Trophoblast cell (in vitro differentiated cells and primary cell): ENCODE results near the gene OLFM1.
A peak's percentile ranks its signal among the peaks of the same experiment; 100 is the strongest.

ENCODE experiments used
- DNase-seq, 2 donors: peaks; one replicate each; pipeline ENCODE4 v3.0.0-alpha.2; 2016
- H2AFZ ChIP-seq: 2 replicates; pipeline ENCODE4 v1.6.1; 2013; ENCODE audit warnings: low read length, moderate library complexity, mild to moderate bottlenecking; ENCODE audit not compliant: insufficient read depth, poor library complexity
- H2AK5ac ChIP-seq: 2 replicates; pipeline ENCODE4 v1.6.1; 2013; ENCODE audit warnings: mild to moderate bottlenecking, low read length
- H2BK120ac ChIP-seq: 2 replicates; pipeline ENCODE4 v1.6.1; 2013; ENCODE audit warnings: low read length, mild to moderate bottlenecking, moderate library complexity; ENCODE audit not compliant: insufficient read depth, poor library complexity
- H2BK12ac ChIP-seq: 2 replicates; pipeline ENCODE4 v1.6.1; 2013; ENCODE audit warnings: mild to moderate bottlenecking, low read length, moderate library complexity
- H2BK5ac ChIP-seq: 2 replicates; pipeline ENCODE4 v1.6.1; 2013; ENCODE audit warnings: low read length, low read depth, moderate library complexity, mild to moderate bottlenecking; ENCODE audit not compliant: poor library complexity
- H3K14ac ChIP-seq: 2 replicates; pipeline ENCODE4 v1.6.1; 2013; ENCODE audit warnings: mild to moderate bottlenecking, low read length
- H3K18ac ChIP-seq: 2 replicates; pipeline ENCODE4 v1.6.1; 2013; ENCODE audit warnings: mild to moderate bottlenecking, low read length
- H3K23ac ChIP-seq: 2 replicates; pipeline ENCODE4 v1.6.1; 2013; ENCODE audit warnings: low read length
- H3K27ac ChIP-seq: 2 replicates; pipeline ENCODE4 v1.5.1; 2013; ENCODE audit warnings: low read depth, mild to moderate bottlenecking, inconsistent platforms, low read length, moderate library complexity
- H3K27me3 ChIP-seq: 2 replicates; pipeline ENCODE4 v1.6.1; 2013; ENCODE audit warnings: inconsistent platforms, mild to moderate bottlenecking, low read length, moderate library complexity; ENCODE audit not compliant: insufficient read depth
- H3K36me3 ChIP-seq, 2 experiments: 1 replicate in 1 of 2; 2 replicates in 1 of 2; pipeline ENCODE4 v1.6.1; 2013; ENCODE audit warnings: low read length in 2 of 2, mild to moderate bottlenecking in 2 of 2, moderate library complexity in 1 of 2; ENCODE audit not compliant: insufficient read depth in 2 of 2, control insufficient read depth in 1 of 2
- H3K4ac ChIP-seq: 2 replicates; pipeline ENCODE4 v1.6.1; 2013; ENCODE audit warnings: low read depth, mild to moderate bottlenecking, low read length, moderate library complexity
- H3K4me1 ChIP-seq, 2 experiments: 1 replicate in 1 of 2; 2 replicates in 1 of 2; pipeline ENCODE4 v1.6.1; 2013; ENCODE audit warnings: low read length in 2 of 2, mild to moderate bottlenecking in 2 of 2, moderate library complexity in 1 of 2; ENCODE audit not compliant: insufficient read depth in 2 of 2, control insufficient read depth in 1 of 2
- H3K4me2 ChIP-seq: 2 replicates; pipeline ENCODE4 v1.6.1; 2013; ENCODE audit warnings: inconsistent platforms, mild to moderate bottlenecking, low read length, moderate library complexity
- H3K4me3 ChIP-seq: 2 replicates; pipeline ENCODE4 v1.5.1; 2013; ENCODE audit warnings: mild to moderate bottlenecking, low read depth, low read length, inconsistent platforms
- H3K79me1 ChIP-seq: one replicate; pipeline ENCODE4 v1.6.1; 2013; ENCODE audit warnings: low read length
- H3K79me2 ChIP-seq: 2 replicates; pipeline ENCODE4 v1.6.1; 2013; ENCODE audit warnings: low read length, mild to moderate bottlenecking; ENCODE audit not compliant: control insufficient read depth, insufficient read depth, poor library complexity
- H3K9ac ChIP-seq: 2 replicates; pipeline ENCODE4 v1.6.1; 2013; ENCODE audit warnings: mild to moderate bottlenecking, low read length
- H3K9me3 ChIP-seq: 2 replicates; pipeline ENCODE4 v1.6.1; 2013; ENCODE audit warnings: low read depth, mild to moderate bottlenecking, control low read depth, inconsistent platforms, low read length; ENCODE audit not compliant: insufficient read depth
- H4K12ac ChIP-seq: 2 replicates; pipeline ENCODE4 v1.6.1; 2013; ENCODE audit warnings: low read depth, mild to moderate bottlenecking, low read length, moderate library complexity
- H4K8ac ChIP-seq: 2 replicates; pipeline ENCODE4 v1.6.1; 2013; ENCODE audit warnings: low read depth, mild to moderate bottlenecking, low read length, moderate library complexity
- H4K91ac ChIP-seq: one replicate; pipeline ENCODE4 v1.6.1; 2013; ENCODE audit warnings: low read depth, mild to moderate bottlenecking, low read length, moderate library complexity
- WGBS: extraction: QIAGEN DNeasy Blood & Tissue Kit; methylation state at CpG from one replicate; pipeline ENCODE4 v1.1.7; 2013; ENCODE audit warnings: missing lambda C conversion rate; ENCODE audit not compliant: insufficient read length, insufficient coverage; ENCODE audit errors: extremely low coverage; 5-methylcytosine and 5-hydroxymethylcytosine counted together

The OLFM1 gene

DNA sequence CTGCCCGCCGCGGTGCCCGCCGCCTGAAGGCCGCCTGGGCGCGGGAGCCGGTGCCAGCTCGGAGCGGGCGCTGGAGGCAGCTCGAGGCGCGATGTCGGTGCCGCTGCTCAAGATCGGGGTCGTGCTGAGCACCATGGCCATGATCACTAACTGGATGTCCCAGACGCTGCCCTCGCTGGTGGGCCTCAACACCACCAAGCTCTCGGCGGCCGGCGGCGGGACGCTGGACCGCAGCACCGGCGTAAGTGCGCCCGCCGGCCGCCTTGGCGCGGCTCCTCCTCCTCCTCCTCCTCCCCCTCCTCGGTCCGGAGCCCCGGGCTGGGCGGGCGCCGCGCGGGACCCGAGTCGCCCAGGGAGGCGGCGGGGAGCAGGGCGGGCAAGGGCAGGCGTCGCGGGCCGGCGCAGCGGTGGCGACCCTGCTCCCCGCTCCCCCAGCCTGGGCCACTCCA, 455 bp downstream of the OLFM1 start:
- H3K4me1 ChIP-seq, result peaks cover 0 to 6% of the 10 kb centered on the region in 2 experiments
- H3K9me3 ChIP-seq, result peaks cover 3% of the 10 kb centered on the region
- no peak overlapping the region for H4K12ac ChIP-seq
- H4K91ac ChIP-seq, result no peak overlapping the region
- H3K4ac ChIP-seq, result no peak overlapping the region
- H2AK5ac ChIP-seq, result no peak overlapping the region
- H3K14ac ChIP-seq, result no peak overlapping the region
- H2BK12ac ChIP-seq, result no peak overlapping the region
- no peaks in the 10 kb centered on the region for H3K79me1 ChIP-seq
- no peaks in the 10 kb centered on the region for H3K36me3 ChIP-seq
- no peak overlapping the region for H3K4me3 ChIP-seq
- no peak overlapping the region for H2AFZ ChIP-seq
- H3K79me2 ChIP-seq, result no peaks in the 10 kb centered on the region
- no peak overlapping the region for H3K9ac ChIP-seq
- H2BK120ac ChIP-seq, result no peak overlapping the region
- H3K27ac ChIP-seq, result no peak overlapping the region
- peaks cover 33% of the 10 kb centered on the region for H3K27me3 ChIP-seq
- WGBS, result no CpG with 5 or more reads among the region's 57 CpGs
- no peak overlapping the region for H3K18ac ChIP-seq
- no peak overlapping the region for H3K23ac ChIP-seq
- no peak for DNase-seq
- peak overlapping the region; percentile 62 for H3K4me2 ChIP-seq
- H2BK5ac ChIP-seq, result no peak overlapping the region
- H4K8ac ChIP-seq, result no peak overlapping the region

DNA sequence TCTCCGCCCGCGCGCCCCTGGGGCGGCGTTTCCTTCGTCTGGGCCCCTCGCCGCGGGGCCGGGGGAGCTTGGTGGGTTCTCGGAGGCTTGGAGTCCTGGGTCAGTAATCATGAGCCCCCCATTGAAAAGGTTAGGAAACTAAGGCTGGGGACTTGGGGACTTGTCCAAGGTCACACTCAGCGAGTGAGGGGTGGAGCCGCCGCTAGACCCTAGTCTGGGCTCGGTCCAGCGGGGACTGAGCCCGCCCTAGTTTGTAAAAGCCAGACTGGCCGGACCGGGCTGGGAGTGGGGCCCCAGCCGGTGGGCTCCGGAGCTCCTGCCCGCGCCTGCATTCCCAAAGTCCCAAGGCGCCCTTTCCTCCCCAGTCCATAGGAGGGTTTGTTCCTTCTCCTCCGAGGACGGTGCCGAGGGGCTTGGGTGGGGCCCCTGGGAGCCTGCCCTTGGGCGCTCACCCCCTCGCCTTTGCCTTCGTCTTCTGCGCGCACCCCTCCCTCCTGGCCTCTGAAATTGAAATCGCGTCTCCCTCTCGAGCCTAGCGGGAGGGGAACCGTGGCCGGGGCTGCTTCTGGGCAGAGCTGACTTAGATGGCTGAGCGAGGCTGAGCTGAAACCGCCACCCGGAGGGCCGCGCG, 995 bp downstream of the OLFM1 start:
- H3K14ac ChIP-seq, result no peak overlapping the region
- no peak overlapping the region for H2BK5ac ChIP-seq
- DNase-seq, result no peak
- peaks cover 3% of the 10 kb centered on the region for H3K9me3 ChIP-seq
- peaks cover 0 to 6% of the 10 kb centered on the region in 2 experiments for H3K4me1 ChIP-seq
- peaks cover 33% of the 10 kb centered on the region for H3K27me3 ChIP-seq
- H4K12ac ChIP-seq, result no peak overlapping the region
- no peaks in the 10 kb centered on the region for H3K79me2 ChIP-seq
- no CpG with 5 or more reads among the region's 45 CpGs for WGBS
- no peaks in the 10 kb centered on the region for H3K79me1 ChIP-seq
- no peak overlapping the region for H3K18ac ChIP-seq
- H4K91ac ChIP-seq, result no peak overlapping the region
- H3K27ac ChIP-seq, result no peak overlapping the region
- H3K4me2 ChIP-seq, result peak overlapping the region; percentile 62
- H3K9ac ChIP-seq, result no peak overlapping the region
- H3K23ac ChIP-seq, result no peak overlapping the region
- H2BK12ac ChIP-seq, result no peak overlapping the region
- no peaks in the 10 kb centered on the region for H3K36me3 ChIP-seq
- H2BK120ac ChIP-seq, result no peak overlapping the region
- H2AFZ ChIP-seq, result no peak overlapping the region
- H3K4me3 ChIP-seq, result no peak overlapping the region
- no peak overlapping the region for H2AK5ac ChIP-seq
- no peak overlapping the region for H3K4ac ChIP-seq
- no peak overlapping the region for H4K8ac ChIP-seq

DNA sequence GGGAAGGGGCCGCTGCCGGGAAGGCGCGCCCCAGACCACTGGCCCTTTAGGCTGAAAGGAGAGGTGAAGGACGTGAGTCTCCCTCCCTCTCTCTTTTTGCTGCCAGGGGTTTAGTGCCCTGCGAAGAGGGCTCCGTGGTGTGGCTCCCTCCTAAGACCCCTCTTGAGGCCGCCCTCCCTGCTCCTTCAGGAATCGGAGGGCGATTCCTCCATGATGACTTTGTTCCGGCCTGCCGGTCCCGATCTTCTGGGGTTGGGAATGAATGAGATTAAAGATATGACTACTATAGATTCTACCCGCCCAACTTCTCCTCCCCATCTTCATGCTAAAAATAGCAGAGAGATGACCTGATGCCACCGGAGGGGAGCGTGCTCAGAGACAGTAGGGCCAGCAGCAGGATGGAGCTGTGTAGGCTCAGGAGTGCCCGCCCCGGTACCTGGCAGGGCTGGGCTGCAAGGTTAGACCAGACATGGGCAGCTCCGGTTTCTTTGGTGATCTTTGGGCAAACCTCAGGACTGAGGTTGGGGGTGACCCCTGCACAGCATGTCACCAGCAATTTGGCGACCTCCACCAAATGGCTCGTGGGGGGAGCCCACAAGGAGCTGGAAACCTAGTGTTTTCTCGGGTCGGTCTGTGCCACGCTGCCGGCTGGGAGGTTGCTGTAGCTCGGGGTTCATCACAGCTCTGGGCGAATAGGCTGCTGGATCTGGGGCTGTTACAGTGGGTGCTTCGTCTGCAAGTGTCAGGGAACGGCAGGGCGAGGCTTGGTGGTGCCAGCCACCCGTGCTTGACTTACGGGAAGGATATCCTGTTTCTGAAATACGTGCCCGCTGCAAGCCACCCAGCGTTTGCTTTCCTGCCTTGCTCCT, 1.7 kb downstream of the OLFM1 start:
- Histone ChIP-seq H3K14ac (no peak overlapping the region), H2AK5ac (no peak overlapping the region), H2AFZ (no peak overlapping the region), H4K8ac (no peak overlapping the region), H4K12ac (no peak overlapping the region), H3K36me3 (no peaks in the 10 kb centered on the region), H4K91ac (no peak overlapping the region), H3K4me2 (no peak overlapping the region), H3K9ac (no peak overlapping the region), H3K79me2 (no peaks in the 10 kb centered on the region), H2BK12ac (no peak overlapping the region), H3K4ac (no peak overlapping the region), H3K79me1 (no peaks in the 10 kb centered on the region), H3K27me3 (peaks cover 33% of the 10 kb centered on the region), H2BK5ac (no peak overlapping the region), H3K18ac (no peak overlapping the region), H3K9me3 (peaks cover 3% of the 10 kb centered on the region), H2BK120ac (no peak overlapping the region), H3K27ac (no peak overlapping the region), H3K4me1 (peaks cover 0 to 6% of the 10 kb centered on the region in 2 experiments), H3K23ac (no peak overlapping the region), H3K4me3 (no peak overlapping the region)
- no CpG with 5 or more reads among the region's 35 CpGs for WGBS
- no peak for DNase-seq

DNA sequence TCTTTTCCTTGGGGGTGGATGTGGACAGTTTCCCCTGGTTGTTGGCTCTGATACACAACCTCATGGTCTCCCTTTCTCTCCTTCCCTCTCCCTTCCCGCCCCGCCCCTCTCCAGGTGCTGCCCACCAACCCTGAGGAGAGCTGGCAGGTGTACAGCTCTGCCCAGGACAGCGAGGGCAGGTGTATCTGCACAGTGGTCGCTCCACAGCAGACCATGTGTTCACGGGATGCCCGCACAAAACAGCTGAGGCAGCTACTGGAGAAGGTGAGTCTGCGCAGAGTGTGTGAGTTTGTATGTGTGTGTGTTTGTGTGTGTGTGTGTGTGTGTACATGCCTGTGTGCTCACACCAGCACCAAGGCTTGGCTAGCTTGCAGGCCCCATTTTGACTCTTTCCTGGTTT, 2.6 kb downstream of the OLFM1 start:
- Histone ChIP-seq H3K79me1 (no peaks in the 10 kb centered on the region), H3K9me3 (peaks cover 3% of the 10 kb centered on the region), H3K4me2 (no peak overlapping the region), H3K27ac (no peak overlapping the region), H3K4me3 (no peak overlapping the region), H2BK12ac (no peak overlapping the region), H2BK5ac (no peak overlapping the region), H3K36me3 (no peaks in the 10 kb centered on the region), H2BK120ac (no peak overlapping the region), H2AFZ (no peak overlapping the region), H3K9ac (no peak overlapping the region), H4K8ac (no peak overlapping the region), H4K12ac (no peak overlapping the region), H3K27me3 (peaks cover 33% of the 10 kb centered on the region), H4K91ac (no peak overlapping the region), H2AK5ac (no peak overlapping the region), H3K23ac (no peak overlapping the region), H3K14ac (no peak overlapping the region), H3K18ac (no peak overlapping the region), H3K79me2 (no peaks in the 10 kb centered on the region), H3K4me1 (peaks cover 0 to 6% of the 10 kb centered on the region in 2 experiments), H3K4ac (no peak overlapping the region)
- no CpG with 5 or more reads among the region's 7 CpGs for WGBS
- no peak for DNase-seq
